ENCODE data around the gene MINDY4.

The MINDY4 gene

GRCh38 chr7:30905078-30906012 is 134.1 kb downstream of the MINDY4 start:
- DNase-seq: no peak

DNA sequence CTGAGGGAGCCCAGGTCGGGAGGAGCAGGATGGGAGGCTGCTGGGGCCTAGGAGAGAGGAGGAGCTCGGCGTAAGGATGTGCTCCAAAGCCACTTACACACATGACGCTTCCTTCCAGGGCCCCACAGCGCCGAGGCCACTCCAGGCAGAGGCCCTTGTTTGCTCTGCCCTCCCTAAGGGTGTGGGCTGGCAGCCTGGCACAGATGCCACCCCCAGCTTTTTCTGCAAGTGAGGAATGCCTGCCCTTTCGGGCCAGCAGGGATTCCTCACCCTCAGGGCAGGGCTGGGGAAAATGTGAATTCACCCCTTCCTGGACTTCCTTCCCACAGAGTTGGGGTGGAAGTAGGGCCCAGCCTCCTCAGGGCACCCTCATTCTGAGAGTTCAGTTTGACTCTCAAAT is 134.8 kb downstream of the MINDY4 start:
- DNase-seq: no peak

GRCh38 chr7:30906515-30907240 is 135.5 kb downstream of the MINDY4 start:
- no peak for DNase-seq

GRCh38 chr7:30907527-30908267 is 136.5 kb downstream of the MINDY4 start:
- DNase-seq: no peak

- peak; percentile 26 for DNase-seq
Observed at GRCh38 chr7:30908681-30909080, 137.5 kb downstream of the MINDY4 start.

- no peak for DNase-seq
Observed at GRCh38 chr7:30909431-30909830, 138.2 kb downstream of the MINDY4 start.

GRCh38 chr7:30910411-30911073 is 139.3 kb downstream of the MINDY4 start:
- DNase-seq: no peak

- no peak for DNase-seq
Observed at GRCh38 chr7:30911133-30911532, 139.9 kb downstream of the MINDY4 start.

- no peak for DNase-seq
Observed at GRCh38 chr7:30911561-30911969, 140.3 kb downstream of the MINDY4 start, which contains the start of gene AQP1. Gene AQP1, plus strand, starts transcription at chr7:30911853. Its CDS starts 57 bp downstream, at chr7:30911910.

DNA sequence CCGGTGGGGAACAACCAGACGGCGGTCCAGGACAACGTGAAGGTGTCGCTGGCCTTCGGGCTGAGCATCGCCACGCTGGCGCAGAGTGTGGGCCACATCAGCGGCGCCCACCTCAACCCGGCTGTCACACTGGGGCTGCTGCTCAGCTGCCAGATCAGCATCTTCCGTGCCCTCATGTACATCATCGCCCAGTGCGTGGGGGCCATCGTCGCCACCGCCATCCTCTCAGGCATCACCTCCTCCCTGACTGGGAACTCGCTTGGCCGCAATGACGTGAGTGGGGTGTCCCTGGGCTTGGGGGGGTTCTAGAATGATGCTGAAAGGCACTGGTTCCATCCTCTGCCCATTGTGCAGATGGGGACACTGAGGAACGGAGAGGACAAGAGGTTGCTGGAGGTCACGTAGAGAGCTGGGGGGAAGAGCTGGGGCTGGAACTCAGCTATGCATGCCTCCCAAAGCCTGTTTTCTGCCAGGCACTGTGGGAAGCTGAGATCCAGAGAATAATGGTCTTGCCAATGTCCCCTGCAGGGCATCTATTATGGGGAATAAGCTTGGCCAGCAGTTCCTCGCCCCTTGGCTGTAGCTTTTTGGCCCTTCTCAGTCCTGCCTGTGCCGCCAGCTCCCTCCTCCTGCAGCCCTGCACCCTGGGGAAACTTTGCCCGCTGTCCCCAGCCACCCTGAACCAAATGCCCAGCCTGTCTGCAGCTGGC is 141.0 kb downstream of the MINDY4 start:
- no peak for DNase-seq

DNA sequence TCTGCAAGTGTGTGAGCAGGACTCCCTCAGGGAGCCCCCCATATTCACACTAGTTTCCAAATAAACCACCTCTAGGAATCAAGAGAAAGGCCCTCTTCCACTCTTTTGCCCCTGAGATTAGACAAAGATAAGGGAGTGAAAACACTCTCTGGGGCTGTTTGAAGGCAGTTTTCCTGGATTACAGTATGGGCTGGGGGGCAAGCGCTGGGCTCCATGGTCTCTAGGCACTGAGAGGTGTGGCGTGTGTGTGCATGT is 141.4 kb downstream of the MINDY4 start:
- no peak for DNase-seq

GRCh38 chr7:30912986-30913811 is 142.0 kb downstream of the MINDY4 start:
- no peak for DNase-seq

DNA sequence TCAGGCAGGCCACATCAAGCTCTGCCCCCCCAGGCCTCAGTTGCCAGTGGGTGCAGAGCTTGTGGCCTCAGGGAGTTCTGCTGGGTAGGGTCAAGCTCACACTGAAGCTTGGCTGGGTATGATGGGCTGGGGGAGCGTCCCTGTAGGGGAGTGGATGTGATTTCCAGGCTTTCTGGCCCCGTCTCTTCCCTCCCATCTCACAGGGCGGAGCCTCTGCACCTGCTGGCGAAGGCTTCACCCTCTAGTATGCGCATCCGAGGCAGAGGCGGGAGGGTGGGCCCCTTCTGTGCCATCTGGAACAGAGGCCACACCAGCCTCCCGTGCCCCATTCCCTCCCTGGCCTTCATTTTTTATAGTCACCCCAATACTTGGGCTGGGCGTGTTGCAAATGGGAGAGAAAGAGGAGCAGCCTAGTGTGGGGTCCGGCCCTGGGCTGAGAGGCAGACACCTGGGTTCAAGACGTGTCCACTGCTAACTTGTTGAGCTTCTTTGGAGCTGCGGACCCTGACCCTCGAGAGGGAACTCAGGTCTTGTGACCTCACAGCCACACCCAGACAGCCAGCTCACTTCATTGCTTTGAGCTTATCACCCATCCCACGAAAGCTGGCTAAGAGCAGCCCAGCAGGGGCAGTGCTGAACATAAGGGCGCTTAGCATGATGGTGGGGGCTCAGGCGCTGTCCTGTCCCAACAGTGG is 142.8 kb downstream of the MINDY4 start:
- DNase-seq: no peak

GRCh38 chr7:30914596-30914995 is 143.4 kb downstream of the MINDY4 start:
- DNase-seq: no peak

DNA sequence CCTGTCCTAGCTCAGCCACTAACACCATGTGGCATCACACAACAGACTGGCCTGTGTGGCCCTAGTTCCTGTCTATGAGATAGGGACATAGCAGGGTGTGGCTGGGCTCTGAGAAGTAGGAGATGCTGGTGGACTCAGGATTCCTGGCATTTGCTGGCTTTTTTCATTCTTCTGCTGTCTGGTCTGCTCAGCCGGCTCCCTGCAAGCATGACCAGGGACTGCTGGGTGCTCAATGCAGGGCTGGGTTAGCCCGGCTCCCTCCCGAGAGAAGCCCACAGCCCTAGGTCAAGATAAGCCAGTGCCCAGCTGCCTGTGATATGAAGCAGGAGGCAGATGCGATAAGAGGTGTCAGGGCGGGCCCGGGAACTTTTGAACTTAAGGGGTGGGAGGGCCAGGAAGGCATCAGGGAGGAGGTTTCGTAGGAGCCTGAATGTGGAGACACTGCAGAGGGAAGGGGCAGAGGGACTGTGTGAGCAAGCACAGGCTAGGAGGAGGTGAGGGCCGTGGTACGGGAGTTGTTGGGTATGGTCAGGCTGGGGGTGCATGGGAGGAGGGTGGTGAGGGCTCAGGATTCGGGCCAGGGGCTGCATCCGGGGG is 143.9 kb downstream of the MINDY4 start:
- DNase-seq: no peak

GRCh38 chr7:30915751-30916150 is 144.5 kb downstream of the MINDY4 start:
- no peak for DNase-seq

- DNase-seq: no peak
Observed at GRCh38 chr7:30916255-30916654, 145.0 kb downstream of the MINDY4 start.

- DNase-seq: no peak
Observed at GRCh38 chr7:30916767-30917166, 145.6 kb downstream of the MINDY4 start.

DNA sequence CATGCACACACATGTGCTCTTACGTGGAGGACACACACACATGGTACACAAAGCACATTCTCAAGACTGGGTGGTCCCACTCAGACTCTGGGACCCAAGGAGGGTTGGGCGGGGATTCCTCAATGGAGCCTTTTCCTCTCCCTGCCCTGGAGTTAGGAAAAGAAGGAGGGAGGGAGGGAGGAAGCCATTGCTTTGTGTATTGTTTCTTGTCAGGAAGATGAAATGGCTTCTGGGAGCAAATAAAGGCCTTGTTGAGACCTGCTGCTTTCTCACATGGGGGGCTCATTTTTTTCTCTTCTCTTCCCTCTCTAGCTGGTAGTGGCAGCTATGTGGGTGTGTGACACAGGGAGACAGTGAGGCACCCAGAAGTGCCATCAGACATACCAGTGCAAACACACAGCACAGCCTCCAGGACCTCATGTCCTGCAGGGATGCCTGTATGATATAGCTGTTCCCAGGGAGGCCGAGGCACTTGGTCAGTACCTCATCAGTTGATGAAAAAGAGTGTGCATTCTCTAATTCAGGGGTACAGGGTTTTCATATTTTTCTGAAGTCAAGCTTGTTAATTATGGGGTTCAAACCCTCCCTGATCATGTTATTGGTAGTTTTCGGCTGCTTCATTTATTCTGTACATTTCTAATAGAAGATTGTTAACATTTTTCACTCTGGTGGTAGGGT is 146.1 kb downstream of the MINDY4 start:
- DNase-seq: no peak

GRCh38 chr7:30918676-30919075 is 147.5 kb downstream of the MINDY4 start:
- DNase-seq: no peak

All from RPMI8226 (cell line).